Neural crest cell (in vitro differentiated cells): ENCODE results near the gene CLIC6. TPM values are rescaled to one million over a fixed set of nuclear protein-coding genes. Genes with fewer than 3 reads are reported as not detected.

Experiments used
- DNase-seq: peaks from one replicate; pipeline ENCODE4 v3.0.0; 2021; ENCODE audit warnings: low read depth, mixed read lengths, low spot score
- H3K27ac Mint-ChIP-seq: one replicate; pipeline ENCODE4 v1.8.0; 2021; ENCODE audit warnings: mild to moderate bottlenecking, mixed read lengths; ENCODE audit not compliant: unreplicated experiment
- H3K27me3 Mint-ChIP-seq: 2 replicates; pipeline ENCODE4 v1.8.0; 2021; ENCODE audit warnings: low read depth, mild to moderate bottlenecking, mixed read lengths
- H3K36me3 Mint-ChIP-seq: 2 replicates; pipeline ENCODE4 v1.8.0; 2021; ENCODE audit warnings: low read depth, mild to moderate bottlenecking, mixed read lengths
- H3K4me1 Mint-ChIP-seq: 2 replicates; pipeline ENCODE4 v1.8.0; 2021; ENCODE audit warnings: mixed read lengths
- H3K4me3 Mint-ChIP-seq: one replicate; pipeline ENCODE4 v1.8.0; 2021; ENCODE audit warnings: mild to moderate bottlenecking, mixed read lengths
- H3K9me3 Mint-ChIP-seq: 2 replicates; pipeline ENCODE4 v1.8.0; 2021; ENCODE audit warnings: mixed read lengths
- total RNA-seq: library from RNA; stranded (reverse); gene quantifications from 2 replicates; pipeline ENCODE4 v1.2.1, GENCODE V29; 2021
- TF ChIP-seq, protein P1 (sequence below): fragments of 200-600 bp; sonication (generic); conservative IDR thresholded peaks from 2 replicates; pipeline ENCODE4 v1.5.0; 2021; ENCODE audit warnings: antibody characterized with exemption, mild to moderate bottlenecking

The CLIC6 gene
- total RNA-seq, 1 donor from 2014 or later, result 0.19 TPM

DNA sequence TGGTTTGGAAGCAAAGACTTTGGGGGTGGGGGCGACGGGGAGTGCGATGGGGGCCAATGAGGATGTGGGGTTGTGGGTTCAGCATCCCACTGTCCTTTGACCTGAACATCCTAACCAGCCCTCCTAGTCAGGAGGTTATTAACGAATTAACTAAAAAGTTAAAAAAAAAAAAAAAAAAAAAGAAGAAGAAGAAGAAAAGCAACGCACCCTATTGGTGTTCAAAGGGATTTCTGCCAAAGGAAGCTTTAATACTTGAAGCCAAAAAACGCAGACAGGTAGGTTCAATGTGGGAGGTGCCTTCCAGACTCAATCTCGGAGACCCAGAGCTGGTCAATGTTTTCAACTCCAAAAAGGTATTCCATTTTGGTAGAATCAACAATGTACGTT, 2.2 kb downstream of the CLIC6 start:
- no peak for DNase-seq
- Mint-ChIP-seq H3K9me3 (no peaks in the 10 kb centered on the region), H3K36me3 (no peaks in the 10 kb centered on the region), H3K4me1 (peaks cover 4% of the 10 kb centered on the region), H3K27ac (no peak overlapping the region), H3K4me3 (no peak overlapping the region), H3K27me3 (peaks cover 97% of the 10 kb centered on the region)
- TF ChIP-seq, protein P1, sequence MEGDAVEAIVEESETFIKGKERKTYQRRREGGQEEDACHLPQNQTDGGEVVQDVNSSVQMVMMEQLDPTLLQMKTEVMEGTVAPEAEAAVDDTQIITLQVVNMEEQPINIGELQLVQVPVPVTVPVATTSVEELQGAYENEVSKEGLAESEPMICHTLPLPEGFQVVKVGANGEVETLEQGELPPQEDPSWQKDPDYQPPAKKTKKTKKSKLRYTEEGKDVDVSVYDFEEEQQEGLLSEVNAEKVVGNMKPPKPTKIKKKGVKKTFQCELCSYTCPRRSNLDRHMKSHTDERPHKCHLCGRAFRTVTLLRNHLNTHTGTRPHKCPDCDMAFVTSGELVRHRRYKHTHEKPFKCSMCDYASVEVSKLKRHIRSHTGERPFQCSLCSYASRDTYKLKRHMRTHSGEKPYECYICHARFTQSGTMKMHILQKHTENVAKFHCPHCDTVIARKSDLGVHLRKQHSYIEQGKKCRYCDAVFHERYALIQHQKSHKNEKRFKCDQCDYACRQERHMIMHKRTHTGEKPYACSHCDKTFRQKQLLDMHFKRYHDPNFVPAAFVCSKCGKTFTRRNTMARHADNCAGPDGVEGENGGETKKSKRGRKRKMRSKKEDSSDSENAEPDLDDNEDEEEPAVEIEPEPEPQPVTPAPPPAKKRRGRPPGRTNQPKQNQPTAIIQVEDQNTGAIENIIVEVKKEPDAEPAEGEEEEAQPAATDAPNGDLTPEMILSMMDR, result no peak

GRCh38 chr21:34671462-34671861, 2.7 kb downstream of the CLIC6 start:
- peaks cover 98% of the 10 kb centered on the region for H3K27me3 Mint-ChIP-seq
- H3K4me1 Mint-ChIP-seq, result peaks cover 4% of the 10 kb centered on the region
- H3K4me3 Mint-ChIP-seq, result peak overlapping the region; percentile 38
- TF ChIP-seq, protein P1, result no peak
- H3K36me3 Mint-ChIP-seq, result no peaks in the 10 kb centered on the region
- DNase-seq, result no peak
- no peak overlapping the region for H3K27ac Mint-ChIP-seq
- no peaks in the 10 kb centered on the region for H3K9me3 Mint-ChIP-seq

GRCh38 chr21:34671891-34672290, 3.1 kb downstream of the CLIC6 start:
- H3K27ac Mint-ChIP-seq, result no peak overlapping the region
- no peaks in the 10 kb centered on the region for H3K36me3 Mint-ChIP-seq
- peaks cover 98% of the 10 kb centered on the region for H3K27me3 Mint-ChIP-seq
- peak overlapping the region; percentile 38 for H3K4me3 Mint-ChIP-seq
- peaks cover 4% of the 10 kb centered on the region for H3K4me1 Mint-ChIP-seq
- no peaks in the 10 kb centered on the region for H3K9me3 Mint-ChIP-seq
- no peak for DNase-seq
- TF ChIP-seq, protein P1, result no peak

DNA sequence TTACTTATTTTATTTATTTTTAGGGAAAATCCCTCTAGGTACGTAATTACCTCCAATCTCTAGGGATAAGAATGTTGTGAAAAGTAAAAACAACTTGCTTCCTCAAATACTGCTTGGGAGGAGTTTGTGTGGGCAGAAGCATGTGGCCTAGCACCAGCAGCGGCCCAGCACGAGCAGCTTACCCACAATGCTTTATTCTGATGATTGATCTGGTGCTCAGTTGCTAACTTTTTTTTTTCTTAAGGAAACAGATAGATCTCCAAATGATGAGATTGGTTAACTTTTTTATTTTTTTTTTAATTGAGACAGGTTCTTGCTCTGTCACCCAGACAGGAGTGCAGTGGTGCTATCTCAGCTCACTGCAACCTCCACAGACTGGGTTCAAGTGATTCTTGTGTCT, 4.2 kb downstream of the CLIC6 start:
- DNase-seq, result no peak
- peaks cover 93% of the 10 kb centered on the region for H3K27me3 Mint-ChIP-seq
- peaks cover 4% of the 10 kb centered on the region for H3K4me1 Mint-ChIP-seq
- H3K27ac Mint-ChIP-seq, result no peak overlapping the region
- H3K4me3 Mint-ChIP-seq, result no peak overlapping the region
- H3K9me3 Mint-ChIP-seq, result no peaks in the 10 kb centered on the region
- no peaks in the 10 kb centered on the region for H3K36me3 Mint-ChIP-seq
- TF ChIP-seq, protein P1, result no peak

- Mint-ChIP-seq H3K4me3 (no peak overlapping the region), H3K4me1 (peaks cover 4% of the 10 kb centered on the region), H3K27me3 (peaks cover 81% of the 10 kb centered on the region), H3K27ac (no peak overlapping the region), H3K36me3 (no peaks in the 10 kb centered on the region), H3K9me3 (peaks cover 3% of the 10 kb centered on the region)
- TF ChIP-seq, protein P1, result no peak
- DNase-seq, result no peak
Measured at GRCh38 chr21:34674468-34674867, 5.7 kb downstream of the CLIC6 start.

DNA sequence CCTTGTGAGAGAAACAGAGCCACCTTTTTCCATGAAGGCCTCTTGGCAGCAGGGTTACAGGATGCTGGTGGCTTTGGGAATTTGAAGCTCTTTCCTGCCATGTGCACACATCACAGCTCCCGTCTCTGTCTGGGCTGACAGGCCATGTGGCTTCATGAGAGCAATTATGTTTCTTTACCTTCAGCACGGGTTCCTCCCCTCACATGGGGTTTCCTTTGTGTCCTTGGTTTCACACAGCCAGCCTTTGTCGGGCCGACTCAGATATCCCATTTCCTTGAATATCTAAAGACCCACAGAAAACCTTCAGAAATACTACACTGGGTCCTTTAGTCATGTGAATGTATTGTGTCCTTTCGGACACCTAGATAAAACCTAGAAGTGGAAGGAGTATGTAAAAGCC, 7.1 kb downstream of the CLIC6 start:
- Mint-ChIP-seq H3K4me1 (peaks cover 4% of the 10 kb centered on the region), H3K9me3 (peaks cover 8% of the 10 kb centered on the region), H3K27ac (no peak overlapping the region), H3K36me3 (no peaks in the 10 kb centered on the region), H3K27me3 (peaks cover 67% of the 10 kb centered on the region), H3K4me3 (no peak overlapping the region)
- DNase-seq, result no peak
- TF ChIP-seq, protein P1, result no peak
